ENCODE data around the gene MYH16. TPM values are rescaled to one million over a fixed set of nuclear protein-coding genes. Genes with fewer than 3 reads are reported as not detected.
A peak's percentile ranks its signal among the peaks of the same experiment; 100 is the strongest.
"Not testable (repeated sequence)": the region's sequence is repeated elsewhere in the genome, so short reads cannot be mapped to it uniquely, and the experiment has no call there.

MYH16 gene
- total RNA-seq, 5 donors from 2014 or later (not counting 1 experiment from before 2014, with no cell fraction given), result not detected

GRCh38 chr7:99325001-99325493 lies 52.4 kb downstream of the MYH16 start:
- Mint-ChIP-seq H3K4me3 (peak overlapping the region; percentile 84 to 94 (median 88)), H3K4me1 (peaks cover 35 to 37% (median 36%) of the 10 kb centered on the region in 3 donors), H3K9me3 (no peaks in the 10 kb centered on the region), H3K27me3 (no peaks in the 10 kb centered on the region), H3K27ac (peak overlapping the region in 1 of 2 donors; percentile 90), H3K36me3 (no peaks in the 10 kb centered on the region)
- peak overlapping the region; percentile 73 for H3K27ac ChIP-seq (ENCODE audit: low read length)
- no peaks in the 10 kb centered on the region for H3K9me3 ChIP-seq
- H3K4me3 ChIP-seq (ENCODE audit: control insufficient read depth in 1 of 2, extremely low read depth in 1 of 2, low read length in 1 of 2), result peak overlapping the region; percentile 92 to 95
- H3K36me3 ChIP-seq (ENCODE audit: control insufficient read depth in 2 of 2, extremely low read depth in 1 of 2, insufficient read depth in 1 of 2, low read length in 1 of 2), result no peaks in the 10 kb centered on the region
- WGBS (ENCODE audit: insufficient coverage), result 65% methylated on average over 4 of the region's 14 CpGs
- ChIA-PET POLR2A (interaction anchor here in 1 of 2 donors (0.7 to 0.9 kb wide), 2 partner anchors 283 to 445 kb away, joined by 3 to 5 read pairs; no protein-coding TSS in a partner anchor), CTCF (no interaction called here)
- DNase-seq, result peak in 1 of 35 experiments; percentile 12
- no peak for ATAC-seq (replicated peaks in 1 of 4)
- peaks cover 24 to 36% of the 10 kb centered on the region in 2 experiments for H3K4me1 ChIP-seq (ENCODE audit: control insufficient read depth in 1 of 2, extremely low read depth in 1 of 2, insufficient read depth in 2 of 2, low read length in 2 of 2)
- H3K27me3 ChIP-seq (replicated peaks in 1 of 2; ENCODE audit: control insufficient read depth in 2 of 2, extremely low read depth in 1 of 2, insufficient read depth in 2 of 2, low read length in 1 of 2), result no peaks in the 10 kb centered on the region

GRCh38 chr7:99325592-99326407 lies 53.2 kb downstream of the MYH16 start, which contains the start of gene ARPC1A:
Gene ARPC1A (plus strand): TSS chr7:99325898. CDS start chr7:99333354, 7,456 bp downstream.
- H3K27ac Mint-ChIP-seq, result peak within 1 kb of the TSS; percentile 74 to 90
- H3K4me3 ChIP-seq (ENCODE audit: control insufficient read depth in 1 of 2, extremely low read depth in 1 of 2, low read length in 1 of 2), result peak within 1 kb of the TSS; percentile 92 to 95

GRCh38 chr7:99326408-99326782 lies 53.8 kb downstream of the MYH16 start:
- 0% methylated on average over 3 of the region's 10 CpGs for WGBS (ENCODE audit: insufficient coverage)
- ChIA-PET POLR2A (interaction anchor here (0.6 to 0.7 kb wide), 2 partner anchors 13 to 288 kb away, joined by 3 to 7 read pairs; no protein-coding TSS in a partner anchor), CTCF (interaction anchor here (0.7 to 1.6 kb wide), 2 partner anchors 16 to 86 kb away, joined by 3 to 4 read pairs; no protein-coding TSS in a partner anchor)
- no peak for DNase-seq
- H3K36me3 ChIP-seq (ENCODE audit: control insufficient read depth in 2 of 2, extremely low read depth in 1 of 2, insufficient read depth in 1 of 2, low read length in 1 of 2), result no peaks in the 10 kb centered on the region
- Mint-ChIP-seq H3K36me3 (no peaks in the 10 kb centered on the region), H3K27ac (peak overlapping the region; percentile 74 to 90), H3K4me3 (peak overlapping the region; percentile 84 to 94 (median 88)), H3K9me3 (no peaks in the 10 kb centered on the region), H3K27me3 (no peaks in the 10 kb centered on the region), H3K4me1 (peaks cover 41 to 49% (median 49%) of the 10 kb centered on the region in 3 donors)
- H3K27ac ChIP-seq (ENCODE audit: low read length), result peak overlapping the region; percentile 34
- H3K4me1 ChIP-seq (ENCODE audit: control insufficient read depth in 1 of 2, extremely low read depth in 1 of 2, insufficient read depth in 2 of 2, low read length in 2 of 2), result peaks cover 24 to 46% of the 10 kb centered on the region in 2 experiments
- no peak for ATAC-seq (replicated peaks in 1 of 4)
- no peaks in the 10 kb centered on the region for H3K9me3 ChIP-seq
- peak overlapping the region; percentile 92 to 95 for H3K4me3 ChIP-seq (ENCODE audit: control insufficient read depth in 1 of 2, extremely low read depth in 1 of 2, low read length in 1 of 2)
- H3K27me3 ChIP-seq (replicated peaks in 1 of 2; ENCODE audit: control insufficient read depth in 2 of 2, extremely low read depth in 1 of 2, insufficient read depth in 2 of 2, low read length in 1 of 2), result no peaks in the 10 kb centered on the region

More at GRCh38 chr7:99325592-99326407, 53.2 kb downstream of the MYH16 start, which contains the start of gene ARPC1A:
- Mint-ChIP-seq H3K4me1 (peaks cover 41 to 44% (median 43%) of the 10 kb centered on the region in 3 donors), H3K36me3 (no peaks in the 10 kb centered on the region), H3K4me3 (peak within 1 kb of the TSS; percentile 84 to 94 (median 88)), H3K9me3 (no peaks in the 10 kb centered on the region), H3K27me3 (no peaks in the 10 kb centered on the region)
- POLR2A ChIA-PET, result interaction anchor here (0.7 to 0.9 kb wide), 3 partner anchors 13 to 446 kb away, joined by 3 to 5 read pairs (median 3); no protein-coding TSS in a partner anchor
- Histone ChIP-seq H3K27me3 (replicated peaks in 1 of 2; ENCODE audit: control insufficient read depth in 2 of 2, extremely low read depth in 1 of 2, insufficient read depth in 2 of 2, low read length in 1 of 2) (no peaks in the 10 kb centered on the region), H3K4me1 (ENCODE audit: control insufficient read depth in 1 of 2, extremely low read depth in 1 of 2, insufficient read depth in 2 of 2, low read length in 2 of 2) (peaks cover 24 to 42% of the 10 kb centered on the region in 2 experiments), H3K27ac (ENCODE audit: low read length) (peak within 1 kb of the TSS; percentile 73), H3K9me3 (no peaks in the 10 kb centered on the region), H3K36me3 (ENCODE audit: control insufficient read depth in 2 of 2, extremely low read depth in 1 of 2, insufficient read depth in 1 of 2, low read length in 1 of 2) (no peaks in the 10 kb centered on the region)
- WGBS (ENCODE audit: insufficient coverage), result under 1% methylated on average over 73 of the region's 82 CpGs
- ATAC-seq (replicated peaks in 1 of 4), result peak; percentile 94 to 97 (median 96)
- peak; percentile 77 to 97 (median 89) for DNase-seq
- CTCF ChIA-PET, result interaction anchor here in 1 of 2 donors (1.6 kb wide), 1 partner anchor 15 kb away, joined by 4 read pairs; no protein-coding TSS in a partner anchor

- peak overlapping the region; percentile 21 to 55 for H3K27ac Mint-ChIP-seq
- H3K27me3 ChIP-seq (replicated peaks in 1 of 2; ENCODE audit: control insufficient read depth in 2 of 2, extremely low read depth in 1 of 2, insufficient read depth in 2 of 2, low read length in 1 of 2); H3K36me3 Mint-ChIP-seq; ATAC-seq (replicated peaks in 1 of 4); H3K4me3 ChIP-seq (ENCODE audit: control insufficient read depth in 1 of 2, extremely low read depth in 1 of 2, low read length in 1 of 2); H3K9me3 ChIP-seq; H3K9me3 Mint-ChIP-seq; H3K27me3 Mint-ChIP-seq; H3K27ac ChIP-seq (ENCODE audit: low read length): not testable (repeated sequence)
- peak in 1 of 35 experiments; percentile 4 for DNase-seq
- peaks cover 48 to 63% (median 61%) of the 10 kb centered on the region in 3 donors for H3K4me1 Mint-ChIP-seq
- peaks cover 18 to 38% of the 10 kb centered on the region in 2 experiments for H3K4me1 ChIP-seq (ENCODE audit: control insufficient read depth in 1 of 2, extremely low read depth in 1 of 2, insufficient read depth in 2 of 2, low read length in 2 of 2)
- POLR2A ChIA-PET, result interaction anchor here (0.6 kb wide), 4 partner anchors 51 to 400 kb away, joined by 3 to 6 read pairs (median 3); no protein-coding TSS in a partner anchor
- CTCF ChIA-PET, result interaction anchor here (0.6 to 1.8 kb wide), 3 partner anchors 17 to 187 kb away, joined by 3 to 7 read pairs (median 4); partner anchors contain the start of gene SMURF1 (in 1 of the 2)
- peak overlapping the region; percentile 9 to 39 (median 9) for H3K4me3 Mint-ChIP-seq
- peaks cover 5 to 21% of the 10 kb centered on the region in 2 donors for H3K36me3 ChIP-seq (ENCODE audit: control insufficient read depth in 2 of 2, extremely low read depth in 1 of 2, insufficient read depth in 1 of 2, low read length in 1 of 2)
- 90% methylated on average over 5 of the region's 8 CpGs for WGBS (ENCODE audit: insufficient coverage)
Measured at GRCh38 chr7:99330314-99330961, 57.8 kb downstream of the MYH16 start.

- Mint-ChIP-seq H3K27me3 (no peaks in the 10 kb centered on the region), H3K27ac (peak overlapping the region; percentile 11 to 19), H3K4me1 (peaks cover 48 to 61% (median 61%) of the 10 kb centered on the region in 3 donors), H3K4me3 (no peak overlapping the region), H3K9me3 (no peaks in the 10 kb centered on the region), H3K36me3 (peaks cover 9% of the 10 kb centered on the region)
- H3K9me3 ChIP-seq, result no peaks in the 10 kb centered on the region
- peaks cover 18 to 37% of the 10 kb centered on the region in 2 experiments for H3K4me1 ChIP-seq (ENCODE audit: control insufficient read depth in 1 of 2, extremely low read depth in 1 of 2, insufficient read depth in 2 of 2, low read length in 2 of 2)
- no peak for DNase-seq
- H3K36me3 ChIP-seq (ENCODE audit: control insufficient read depth in 2 of 2, extremely low read depth in 1 of 2, insufficient read depth in 1 of 2, low read length in 1 of 2), result peaks cover 5 to 21% of the 10 kb centered on the region in 2 donors
- ChIA-PET CTCF (no interaction called here), POLR2A (no interaction called here)
- no peaks in the 10 kb centered on the region for H3K27me3 ChIP-seq (replicated peaks in 1 of 2; ENCODE audit: control insufficient read depth in 2 of 2, extremely low read depth in 1 of 2, insufficient read depth in 2 of 2, low read length in 1 of 2)
- no peak for ATAC-seq (replicated peaks in 1 of 4)
- no CpG with 5 or more reads among the region's 2 CpGs for WGBS (ENCODE audit: insufficient coverage)
- no peak overlapping the region for H3K27ac ChIP-seq (ENCODE audit: low read length)
- H3K4me3 ChIP-seq (ENCODE audit: control insufficient read depth in 1 of 2, extremely low read depth in 1 of 2, low read length in 1 of 2), result no peak overlapping the region
Measured at GRCh38 chr7:99331002-99331401, 58.4 kb downstream of the MYH16 start.

All from T-cell (primary cell).